ENCODE measurements around the gene FBH1. TPM values are rescaled to one million over a fixed set of nuclear protein-coding genes. Genes with fewer than 3 reads are reported as not detected.
"Not testable (repeated sequence)": the region's sequence is repeated elsewhere in the genome, so short reads cannot be mapped to it uniquely, and the experiment has no call there.

The FBH1 gene
- 85.4 TPM for polyA plus RNA-seq

DNA sequence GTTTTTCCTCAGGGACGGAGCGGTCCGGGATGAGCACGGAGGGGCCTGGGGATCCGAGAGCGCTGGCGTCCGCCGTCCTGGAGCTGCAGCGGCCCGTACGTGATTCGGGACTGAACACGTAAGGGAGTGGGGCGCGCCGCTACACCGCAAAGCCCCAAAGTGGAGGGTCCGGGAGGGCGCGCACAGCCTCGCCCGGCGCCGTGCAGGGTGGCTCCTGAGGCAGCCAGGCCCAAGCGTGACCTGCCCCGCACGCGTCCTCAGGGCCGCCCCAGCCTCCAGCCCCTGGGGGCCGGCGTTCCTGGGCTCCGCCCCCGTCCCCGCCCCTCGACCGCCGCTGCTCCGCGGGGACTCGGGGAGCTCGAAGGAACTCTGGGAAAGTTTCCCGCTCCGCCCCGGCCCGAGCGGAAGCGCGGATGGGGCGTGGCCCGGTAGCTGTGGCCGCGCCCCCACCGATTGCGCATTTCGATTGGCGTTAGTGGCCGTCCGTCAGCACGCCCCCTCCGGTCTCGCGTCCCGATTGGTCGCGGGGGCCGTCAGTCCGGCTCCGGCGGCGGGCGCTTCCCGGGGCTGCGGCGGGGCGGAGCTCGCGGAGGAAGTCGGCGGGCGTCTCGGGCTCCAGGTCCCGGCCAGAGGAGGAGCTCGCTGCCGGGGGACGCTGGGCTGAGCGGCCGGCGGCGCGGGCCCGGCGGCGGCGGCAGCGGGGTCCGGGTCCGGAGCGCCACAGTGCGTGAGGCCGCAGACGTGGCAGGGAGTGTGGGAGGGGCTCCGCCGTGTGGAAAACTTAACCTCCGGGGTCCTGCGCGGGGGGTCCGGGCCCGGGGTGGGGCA lies at the start of gene FBH1, which contains the start of gene ANKRD16:
Gene FBH1 (plus strand): TSS at position 620 of the 828 bp plus-strand sequence. CDS start 103 bp downstream, at position 723.
Gene ANKRD16 (minus strand): TSS at position 270 of the 828 bp plus-strand sequence. CDS start 539 bp downstream, outside the sequence.
- no peaks in the 10 kb centered on the region for H3K27me3 Mint-ChIP-seq
- peak within 1 kb of the TSS; percentile 76 to 89 (median 80) for H3K27ac Mint-ChIP-seq
- peaks cover 7% of the 10 kb centered on the region for H3K36me3 Mint-ChIP-seq
- no peaks in the 10 kb centered on the region for H3K9me3 Mint-ChIP-seq
- peaks cover 32 to 49% (median 48%) of the 10 kb centered on the region in 3 donors for H3K4me1 Mint-ChIP-seq
- peak within 1 kb of the TSS; percentile 89 to 96 (median 94) for H3K4me3 Mint-ChIP-seq

DNA sequence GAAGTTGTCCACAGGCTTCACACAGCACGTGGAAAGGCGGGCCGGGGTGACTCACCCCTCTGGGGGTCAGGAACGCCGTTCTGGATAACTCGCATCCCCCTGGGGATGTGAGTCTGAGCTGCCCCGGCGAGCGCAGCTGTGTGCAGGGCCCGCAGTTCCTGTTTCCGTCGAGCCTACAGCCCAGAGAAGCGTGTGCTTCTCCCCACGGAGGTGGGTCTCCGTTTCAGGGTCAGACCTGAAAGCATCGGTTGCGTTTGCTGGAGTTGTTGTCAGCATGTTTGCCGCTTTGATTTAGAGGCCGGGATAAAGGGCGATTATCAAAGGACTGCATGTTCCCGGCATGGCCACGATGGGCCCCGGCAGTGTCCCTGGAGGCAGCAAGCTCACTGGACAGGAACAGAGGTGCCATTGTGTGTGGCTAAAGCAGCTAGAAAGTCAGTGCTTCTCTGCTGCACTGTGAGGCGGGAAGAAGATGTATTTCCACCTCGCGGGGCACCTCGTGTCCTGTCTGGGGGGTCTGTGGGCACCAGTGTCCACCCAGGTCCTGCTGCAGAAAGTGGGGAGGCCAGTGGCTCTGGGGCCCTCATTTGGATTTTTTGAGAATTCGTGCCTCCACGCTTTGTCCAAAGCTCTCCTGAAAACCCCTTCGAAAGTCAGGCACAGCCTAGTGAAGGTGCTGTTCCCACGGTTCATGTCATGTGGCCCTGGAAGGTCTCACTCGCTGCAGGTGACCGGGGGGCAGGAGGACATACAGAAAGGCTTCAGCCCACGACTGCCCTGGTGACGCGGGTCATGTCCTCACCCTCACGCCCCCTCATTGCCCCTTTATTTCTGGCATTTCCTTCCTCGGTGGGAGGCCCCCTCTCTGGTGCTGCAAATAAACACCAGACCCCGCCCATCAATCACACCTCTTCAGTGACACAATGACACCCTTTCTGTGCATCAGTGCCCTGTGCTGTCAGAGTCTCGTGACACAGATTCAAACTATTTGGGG lies 49.4 kb upstream of the FBH1 start:
- peaks cover 40 to 44% (median 41%) of the 10 kb centered on the region in 3 donors for H3K4me1 Mint-ChIP-seq
- no peaks in the 10 kb centered on the region for H3K27me3 Mint-ChIP-seq
- peak overlapping the region; percentile 83 to 96 (median 88) for H3K4me3 Mint-ChIP-seq
- H3K9me3 Mint-ChIP-seq = no peaks in the 10 kb centered on the region
- peak overlapping the region; percentile 95 to 99 (median 98) for H3K27ac Mint-ChIP-seq
- no peaks in the 10 kb centered on the region for H3K36me3 Mint-ChIP-seq

DNA sequence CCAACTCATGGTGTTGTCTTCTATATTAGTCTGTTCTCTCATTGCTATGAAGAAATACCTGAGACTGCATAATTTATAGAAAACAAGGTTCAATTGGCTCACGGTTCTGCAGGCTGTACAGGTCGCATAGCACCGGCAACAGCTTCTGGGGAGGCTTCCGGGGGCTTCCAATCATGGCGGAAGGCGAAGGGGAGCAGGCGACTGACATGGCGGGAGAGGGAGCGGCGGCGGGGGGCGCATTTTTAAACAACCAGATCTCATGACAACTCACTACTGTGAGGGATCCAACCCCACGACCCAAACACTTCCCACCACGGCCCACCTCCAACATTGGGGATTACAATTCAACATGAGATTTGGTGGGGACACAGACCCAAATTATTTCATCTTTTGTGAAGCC lies 48.1 kb upstream of the FBH1 start:
- Mint-ChIP-seq H3K4me1 (peaks cover 48 to 51% (median 50%) of the 10 kb centered on the region in 3 donors), H3K9me3 (no peaks in the 10 kb centered on the region), H3K4me3 (peak overlapping the region in 3 of 4 donors; percentile 13 to 83 (median 16)), H3K27ac (peak overlapping the region; percentile 95 to 99 (median 98)), H3K36me3 (peaks cover 2% of the 10 kb centered on the region), H3K27me3 (no peaks in the 10 kb centered on the region)

DNA sequence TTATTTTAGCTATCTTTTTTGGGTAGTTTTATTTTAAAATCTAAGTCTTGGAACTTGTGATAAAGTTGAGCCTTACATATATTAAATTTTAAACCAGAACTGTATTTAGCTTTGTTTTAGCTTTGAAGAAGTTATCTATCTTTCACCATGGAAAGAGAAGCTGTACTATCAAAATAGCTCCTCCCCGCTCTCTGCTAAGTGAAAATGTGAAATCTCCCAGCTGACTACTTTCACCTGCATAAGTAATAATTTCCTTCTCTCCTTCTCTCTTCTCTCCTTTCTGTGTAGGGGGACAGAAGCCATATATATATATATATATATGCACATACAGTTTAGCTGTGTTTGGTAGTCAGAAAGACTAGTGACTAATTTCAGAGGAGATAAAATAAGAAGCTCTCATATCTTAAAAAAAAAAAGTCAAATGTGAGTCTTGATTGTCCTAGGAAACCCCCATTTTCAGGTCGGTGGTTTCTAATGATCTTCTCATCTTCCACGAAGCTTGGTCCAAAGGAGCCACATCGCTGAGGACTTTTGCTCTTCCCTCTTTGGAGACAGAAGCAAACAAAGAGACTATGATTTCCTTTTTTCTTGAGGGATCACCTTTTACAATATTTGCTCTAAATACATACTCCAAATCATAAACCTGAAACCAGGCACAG lies 46.2 kb upstream of the FBH1 start:
- Mint-ChIP-seq H3K27ac (peak overlapping the region; percentile 86 to 93 (median 91)), H3K27me3 (no peaks in the 10 kb centered on the region), H3K9me3 (no peaks in the 10 kb centered on the region), H3K36me3 (peaks cover 2% of the 10 kb centered on the region), H3K4me3 (peak overlapping the region; percentile 48 to 81 (median 77)), H3K4me1 (peaks cover 48 to 53% (median 49%) of the 10 kb centered on the region in 3 donors)

DNA sequence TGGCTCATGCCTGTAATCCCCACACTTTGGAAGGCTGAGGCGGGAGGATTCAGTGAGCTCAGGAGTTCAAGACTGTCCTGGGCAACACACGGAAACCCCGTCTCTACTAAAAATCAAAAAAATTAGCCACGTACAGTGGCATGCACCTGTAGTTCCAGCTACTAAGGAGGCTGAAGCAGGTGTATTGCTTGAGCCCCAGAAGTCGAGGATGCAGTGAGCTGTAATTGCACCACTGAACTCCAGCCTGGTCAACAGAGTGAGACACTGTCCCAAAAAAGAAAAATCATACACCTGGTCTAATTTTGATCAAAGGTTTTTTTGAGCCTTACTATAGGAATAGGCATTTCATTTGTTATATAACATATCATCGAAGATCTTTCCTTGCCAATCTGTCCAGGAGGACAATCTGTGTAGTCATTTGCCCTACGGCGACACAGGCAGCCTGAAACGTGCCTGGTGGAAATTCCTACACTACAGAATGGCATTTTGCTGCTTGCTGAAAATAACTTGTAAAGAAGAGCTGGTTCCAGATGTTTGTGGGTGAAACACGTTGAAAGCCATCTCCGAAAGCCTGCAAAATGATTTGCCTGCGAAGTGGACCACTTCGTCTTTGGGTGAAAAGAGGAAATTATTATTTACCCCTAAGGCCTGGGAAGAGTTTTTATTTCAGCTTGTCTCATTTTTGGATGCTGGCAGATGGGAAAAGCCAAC lies 45.5 kb upstream of the FBH1 start:
- peak overlapping the region; percentile 65 to 81 (median 77) for H3K4me3 Mint-ChIP-seq

DNA sequence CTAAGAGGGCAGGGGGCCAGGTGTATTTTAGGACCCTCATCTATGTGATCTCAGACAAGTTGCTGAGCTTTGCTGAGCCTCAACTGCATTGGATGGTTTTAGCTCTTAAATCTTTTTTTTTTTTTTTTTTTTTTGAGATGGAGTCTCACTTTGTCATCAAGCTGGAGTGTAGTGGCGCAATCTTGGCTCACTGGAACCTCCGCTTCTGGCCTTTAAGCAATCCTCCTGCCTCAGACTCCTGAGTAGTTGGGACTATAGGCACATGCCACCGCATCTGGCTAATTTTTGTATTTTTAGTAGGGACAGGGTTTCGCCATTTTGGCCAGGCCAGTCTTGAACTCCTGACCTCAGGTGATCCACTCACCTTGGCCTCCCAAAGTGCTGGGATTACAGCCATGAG lies 43.4 kb upstream of the FBH1 start:
- Mint-ChIP-seq H3K4me3 (peak overlapping the region in 1 of 4 donors; percentile 86), H3K27ac (peak overlapping the region; percentile 87 to 91 (median 89)), H3K4me1 (peaks cover 35 to 37% (median 37%) of the 10 kb centered on the region in 3 donors)
- not testable (repeated sequence) for H3K36me3 Mint-ChIP-seq, H3K27me3 Mint-ChIP-seq, H3K9me3 Mint-ChIP-seq

More for the DNA sequence above, 45.5 kb upstream of the FBH1 start:
- Mint-ChIP-seq H3K27me3 (no peaks in the 10 kb centered on the region), H3K4me1 (peaks cover 48 to 52% (median 51%) of the 10 kb centered on the region in 3 donors), H3K9me3 (no peaks in the 10 kb centered on the region), H3K36me3 (peaks cover 2% of the 10 kb centered on the region), H3K27ac (peak overlapping the region; percentile 86 to 93 (median 91))

DNA sequence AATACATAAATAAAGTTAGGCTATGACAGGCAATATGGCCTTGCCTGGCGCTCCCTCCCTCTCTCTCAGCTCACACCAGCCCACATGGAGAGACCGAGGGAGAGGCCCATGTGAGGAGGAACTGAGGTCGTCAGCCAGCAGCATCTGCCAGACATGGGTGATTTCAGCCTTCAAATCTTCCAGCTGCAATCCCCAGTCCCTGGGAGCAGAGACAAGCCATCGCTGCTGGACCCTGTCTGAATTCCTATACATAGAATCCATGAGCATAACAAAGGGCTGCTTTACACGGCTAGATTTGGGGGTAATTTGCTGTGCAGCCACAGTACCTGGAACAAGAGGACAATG lies 35.9 kb upstream of the FBH1 start:
- Mint-ChIP-seq H3K36me3 (no peaks in the 10 kb centered on the region), H3K27me3 (peaks cover 1% of the 10 kb centered on the region)

DNA sequence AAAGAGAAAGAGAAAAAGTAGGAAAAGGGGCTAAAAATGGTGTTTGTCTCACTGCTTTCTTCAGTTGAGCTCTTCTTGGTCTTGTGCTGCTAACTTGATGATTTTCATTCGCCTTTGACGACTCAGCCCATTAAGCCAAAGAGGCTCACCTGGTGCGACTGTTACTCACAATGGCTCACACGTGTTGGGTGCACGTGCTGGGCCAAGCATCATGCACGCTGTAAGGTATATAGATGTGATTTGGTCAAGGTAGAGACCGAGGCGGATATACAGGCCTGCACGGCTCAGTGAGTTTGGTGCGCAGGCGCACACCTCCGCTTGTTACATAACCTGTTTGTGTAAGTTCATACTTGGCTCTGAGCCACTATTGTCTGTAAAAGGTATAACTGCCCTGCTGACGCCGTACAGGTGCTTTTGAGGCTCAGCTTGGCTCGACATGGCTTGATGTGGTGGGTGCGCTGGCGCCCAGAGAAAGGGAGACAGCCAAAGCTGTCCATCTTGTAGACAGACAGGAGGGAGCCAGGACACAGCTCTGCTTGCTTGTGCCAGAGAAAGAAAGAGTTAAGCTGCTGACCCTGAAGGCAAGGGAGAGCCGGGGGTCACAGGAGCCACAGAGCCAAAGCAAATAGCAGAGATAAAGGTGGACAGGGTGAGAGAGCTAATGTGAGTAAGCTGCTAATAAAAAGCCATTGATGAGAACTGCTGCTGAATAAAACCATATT lies 33.9 kb upstream of the FBH1 start:
- H3K27ac Mint-ChIP-seq = peak overlapping the region in 1 of 3 donors; percentile 39
- H3K27me3 Mint-ChIP-seq = peaks cover 1% of the 10 kb centered on the region
- H3K36me3 Mint-ChIP-seq = no peaks in the 10 kb centered on the region
- no peak overlapping the region for H3K4me3 Mint-ChIP-seq
- peaks cover 15 to 19% (median 17%) of the 10 kb centered on the region in 3 donors for H3K4me1 Mint-ChIP-seq
- H3K9me3 Mint-ChIP-seq = no peaks in the 10 kb centered on the region

More for the DNA sequence above, 35.9 kb upstream of the FBH1 start:
- Mint-ChIP-seq H3K27ac (no peak overlapping the region), H3K9me3 (no peaks in the 10 kb centered on the region), H3K4me3 (peak overlapping the region in 1 of 4 donors; percentile 20), H3K4me1 (peaks cover 9 to 19% (median 13%) of the 10 kb centered on the region in 3 donors)

DNA sequence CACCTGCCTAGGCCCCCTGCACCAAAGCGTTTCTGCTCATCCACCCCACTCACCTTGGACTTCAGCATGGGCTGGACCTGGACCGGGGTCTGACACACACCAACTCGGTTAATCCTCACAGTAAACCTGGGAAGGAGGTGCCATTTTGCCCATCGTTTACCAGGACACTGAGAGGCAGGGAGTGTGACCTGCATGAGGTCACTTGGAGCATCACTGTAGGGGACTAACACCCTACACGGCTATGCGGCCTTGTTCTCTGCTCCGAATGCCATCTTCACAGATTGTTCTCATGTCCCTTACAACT lies 33.4 kb upstream of the FBH1 start:
- H3K4me3 Mint-ChIP-seq = no peak overlapping the region
- no peaks in the 10 kb centered on the region for H3K36me3 Mint-ChIP-seq
- H3K9me3 Mint-ChIP-seq = no peaks in the 10 kb centered on the region
- H3K4me1 Mint-ChIP-seq = peaks cover 15 to 20% (median 17%) of the 10 kb centered on the region in 3 donors
- H3K27me3 Mint-ChIP-seq = peaks cover 1% of the 10 kb centered on the region
- H3K27ac Mint-ChIP-seq = no peak overlapping the region

DNA sequence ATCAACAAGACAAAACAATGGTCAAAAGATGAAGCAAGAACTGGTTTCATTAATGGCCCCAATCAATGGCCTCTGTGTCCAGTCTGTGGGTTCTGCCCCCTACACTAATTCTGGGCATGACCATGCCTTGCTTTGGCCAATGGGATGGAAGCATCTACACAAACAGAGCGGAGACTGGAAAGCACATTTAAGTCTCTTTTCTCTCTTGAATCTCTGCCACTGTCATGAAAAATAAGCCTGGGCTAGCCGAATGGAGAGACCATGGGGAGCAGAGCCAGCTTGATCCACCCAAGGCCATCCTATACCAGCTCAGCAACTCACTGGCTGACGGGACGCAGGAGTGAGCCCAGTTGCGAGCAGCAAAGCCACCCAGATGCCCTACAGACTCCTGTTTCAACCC lies 31.2 kb upstream of the FBH1 start:
- Mint-ChIP-seq H3K27ac (no peak overlapping the region), H3K36me3 (no peaks in the 10 kb centered on the region), H3K27me3 (no peaks in the 10 kb centered on the region), H3K4me3 (peak overlapping the region in 1 of 4 donors; percentile 39), H3K9me3 (no peaks in the 10 kb centered on the region), H3K4me1 (peaks cover 14 to 20% (median 17%) of the 10 kb centered on the region in 3 donors)

DNA sequence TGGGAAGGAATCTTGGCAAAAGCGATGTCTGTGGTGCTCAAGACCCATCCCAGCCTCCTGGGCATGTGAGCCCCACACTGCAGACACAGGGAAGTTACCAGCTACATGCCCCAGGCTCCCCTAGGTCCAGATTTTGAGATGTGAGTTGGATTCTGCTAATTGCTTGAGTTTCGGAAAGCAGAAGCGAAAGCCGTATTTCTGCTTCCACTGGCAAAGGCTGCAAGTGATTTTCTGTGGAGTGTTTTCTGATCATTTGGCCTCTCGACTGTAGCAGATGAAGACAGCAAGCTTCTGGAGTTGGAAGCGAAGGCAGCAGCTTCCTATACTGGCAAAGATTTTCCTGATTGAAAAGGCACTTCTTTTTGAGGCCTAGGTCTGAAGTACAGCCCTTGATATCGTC lies 30.0 kb upstream of the FBH1 start:
- H3K4me1 Mint-ChIP-seq = peaks cover 14 to 17% (median 17%) of the 10 kb centered on the region in 3 donors
- no peak overlapping the region for H3K27ac Mint-ChIP-seq
- no peak overlapping the region for H3K4me3 Mint-ChIP-seq
- H3K36me3 Mint-ChIP-seq = no peaks in the 10 kb centered on the region
- no peaks in the 10 kb centered on the region for H3K27me3 Mint-ChIP-seq
- H3K9me3 Mint-ChIP-seq = no peaks in the 10 kb centered on the region

DNA sequence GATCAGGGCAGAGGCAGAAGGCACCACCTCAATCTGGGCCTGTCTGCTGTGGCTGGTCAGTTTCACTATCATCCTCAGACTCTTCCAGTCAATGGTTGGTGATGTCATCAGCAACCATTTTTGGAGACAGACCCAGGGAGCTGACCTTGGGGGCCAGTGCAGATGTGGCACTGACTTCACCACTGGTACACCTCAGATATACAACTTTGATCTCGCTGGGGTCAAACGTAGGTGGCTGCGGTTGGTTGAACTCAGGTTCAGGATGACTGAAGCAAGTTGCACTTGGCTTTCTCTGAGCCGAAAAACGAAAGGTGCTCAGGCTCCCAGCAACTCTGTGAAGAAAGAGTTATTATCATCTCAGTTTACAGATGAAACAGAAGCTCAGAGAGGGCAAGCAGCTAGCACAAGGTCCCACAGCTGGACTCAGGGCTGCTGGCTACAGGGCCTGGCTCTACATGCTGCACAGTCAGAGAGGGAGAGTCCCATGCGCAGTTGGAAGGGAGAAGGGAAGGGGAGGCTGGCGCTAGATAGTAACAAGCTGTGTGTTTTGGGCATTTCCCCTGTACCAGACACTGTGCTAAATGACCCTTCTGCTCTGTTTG lies 27.6 kb upstream of the FBH1 start:
- Mint-ChIP-seq H3K27ac (peak overlapping the region; percentile 22 to 64 (median 48)), H3K36me3 (no peaks in the 10 kb centered on the region), H3K27me3 (no peaks in the 10 kb centered on the region), H3K4me3 (peak overlapping the region in 3 of 4 donors; percentile 60 to 85 (median 85)), H3K4me1 (peaks cover 27 to 29% (median 28%) of the 10 kb centered on the region in 3 donors), H3K9me3 (no peaks in the 10 kb centered on the region)
